ENCODE results near the gene ATP2C1.

DNA sequence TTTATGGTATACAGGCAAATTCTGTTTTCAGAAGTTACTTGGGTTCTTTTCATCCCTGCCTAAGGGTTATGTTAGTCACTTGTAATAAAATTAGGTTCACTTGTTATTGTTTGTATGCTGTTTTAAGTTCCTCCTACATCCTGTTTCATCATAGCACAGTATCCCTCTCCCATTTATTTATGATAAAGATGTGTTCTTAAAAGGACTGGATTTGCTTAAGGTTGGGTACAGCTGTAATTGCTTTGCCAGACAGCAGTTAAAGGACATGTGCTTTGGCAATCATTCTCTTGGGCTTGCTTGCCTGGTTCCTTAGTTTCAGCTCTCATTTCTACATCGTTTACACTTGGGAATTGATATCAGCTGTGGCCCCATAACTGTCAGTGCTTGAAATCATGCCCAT lies 11.7 kb downstream of the ATP2C1 start:
- TF ChIP-seq EP300 (IDR thresholded peaks at IDR 0.05) (no peak), POLR2AphosphoS5 (IDR thresholded peaks at IDR 0.05) (no peak)
- TF ChIP-seq, protein P1, sequence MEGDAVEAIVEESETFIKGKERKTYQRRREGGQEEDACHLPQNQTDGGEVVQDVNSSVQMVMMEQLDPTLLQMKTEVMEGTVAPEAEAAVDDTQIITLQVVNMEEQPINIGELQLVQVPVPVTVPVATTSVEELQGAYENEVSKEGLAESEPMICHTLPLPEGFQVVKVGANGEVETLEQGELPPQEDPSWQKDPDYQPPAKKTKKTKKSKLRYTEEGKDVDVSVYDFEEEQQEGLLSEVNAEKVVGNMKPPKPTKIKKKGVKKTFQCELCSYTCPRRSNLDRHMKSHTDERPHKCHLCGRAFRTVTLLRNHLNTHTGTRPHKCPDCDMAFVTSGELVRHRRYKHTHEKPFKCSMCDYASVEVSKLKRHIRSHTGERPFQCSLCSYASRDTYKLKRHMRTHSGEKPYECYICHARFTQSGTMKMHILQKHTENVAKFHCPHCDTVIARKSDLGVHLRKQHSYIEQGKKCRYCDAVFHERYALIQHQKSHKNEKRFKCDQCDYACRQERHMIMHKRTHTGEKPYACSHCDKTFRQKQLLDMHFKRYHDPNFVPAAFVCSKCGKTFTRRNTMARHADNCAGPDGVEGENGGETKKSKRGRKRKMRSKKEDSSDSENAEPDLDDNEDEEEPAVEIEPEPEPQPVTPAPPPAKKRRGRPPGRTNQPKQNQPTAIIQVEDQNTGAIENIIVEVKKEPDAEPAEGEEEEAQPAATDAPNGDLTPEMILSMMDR (IDR thresholded peaks at IDR 0.05): no peak
